HG03442 (cell line): ENCODE measurements around the gene KCNK5.

Source experiments
- ATAC-seq: cut with Tn5 transposase; IDR thresholded peaks from one replicate; pipeline ENCODE4 v1.9.1; 2021; ENCODE audit warnings: mild to moderate bottlenecking, moderate library complexity; ENCODE audit not compliant: unreplicated experiment

The KCNK5 gene

GRCh38 chr6:39217177-39217864 is 12.0 kb downstream of the KCNK5 start:
- ATAC-seq: no peak

DNA sequence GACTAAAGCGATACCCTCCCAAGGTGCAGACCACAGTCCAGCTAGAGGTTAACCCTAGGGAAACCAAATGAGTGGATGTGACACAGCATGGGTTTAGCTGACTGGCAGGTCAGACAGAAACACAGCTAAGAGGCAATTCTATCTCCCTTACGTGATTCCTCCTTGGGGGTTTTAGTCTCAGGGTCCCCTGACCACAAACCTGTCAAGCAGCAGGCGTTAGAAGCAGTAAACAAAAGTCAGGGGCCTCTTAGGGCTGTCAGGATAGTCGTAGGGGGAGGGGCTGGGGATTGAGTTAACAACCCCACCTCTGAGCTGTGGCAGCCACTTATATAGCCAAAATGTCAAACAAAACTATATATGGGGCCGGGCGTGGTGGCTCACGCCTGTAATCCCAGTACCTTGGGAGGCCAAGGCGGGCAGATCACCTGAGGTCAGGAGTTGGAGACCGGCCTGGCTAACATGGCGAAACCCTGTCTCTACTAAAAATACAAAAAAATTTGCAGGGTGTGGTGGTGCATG is 13.6 kb downstream of the KCNK5 start:
- ATAC-seq: no peak

- no peak for ATAC-seq
Measured at GRCh38 chr6:39214846-39215639, 14.2 kb downstream of the KCNK5 start.

GRCh38 chr6:39214120-39214813 is 15.0 kb downstream of the KCNK5 start:
- ATAC-seq: no peak

DNA sequence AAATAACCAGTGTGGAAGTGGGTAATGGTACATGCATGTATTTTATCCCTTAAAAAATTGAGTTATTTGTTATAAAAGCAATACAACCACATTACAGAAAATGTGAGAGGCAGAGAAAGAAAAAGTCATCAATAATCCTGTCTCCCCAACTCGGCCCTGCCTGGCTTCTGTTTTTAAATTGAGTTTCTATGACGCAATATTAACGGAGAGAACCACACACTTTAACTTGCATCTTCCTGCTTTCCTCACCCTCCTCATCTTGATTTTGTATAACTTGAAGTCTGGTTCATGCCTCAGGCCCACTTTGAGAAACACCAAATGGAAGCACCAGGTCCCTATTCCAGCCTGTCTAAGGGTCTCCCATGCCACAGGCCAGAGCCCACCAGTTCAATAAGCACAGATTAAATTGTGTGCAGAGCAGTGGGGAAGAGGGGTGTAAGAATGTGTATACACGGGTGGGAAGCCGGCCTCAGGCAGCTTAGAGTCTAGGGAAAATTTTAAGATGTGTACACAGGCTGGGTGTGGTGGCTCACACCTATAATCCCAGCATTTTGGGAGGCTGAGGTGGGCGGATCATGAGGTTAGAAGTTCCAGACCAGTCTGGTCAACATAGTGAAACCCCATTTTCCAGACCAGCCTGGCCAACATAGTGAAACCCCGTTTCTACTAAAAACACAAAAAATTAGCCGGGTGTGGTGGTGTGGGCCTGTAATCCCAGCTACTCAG is 15.9 kb downstream of the KCNK5 start:
- ATAC-seq: no peak

DNA sequence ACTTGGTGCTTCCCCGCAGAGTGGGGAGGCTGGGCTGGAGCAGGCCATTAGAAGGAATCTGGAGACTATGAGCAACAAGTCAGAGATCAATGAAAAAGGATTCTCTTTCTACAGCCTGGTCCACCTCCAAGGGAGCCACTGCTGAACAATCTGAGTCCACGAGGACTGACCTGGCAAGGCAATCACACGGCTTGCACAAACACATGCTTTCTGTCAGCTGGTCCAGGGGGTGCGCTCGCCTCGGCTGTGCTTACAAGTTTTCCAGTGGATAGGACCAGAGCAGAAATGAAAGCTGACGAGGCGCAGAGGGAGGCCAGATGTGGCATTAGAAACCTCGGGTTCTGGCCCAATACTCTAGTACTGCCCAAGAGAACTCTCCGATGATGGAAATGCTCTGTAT is 18.1 kb downstream of the KCNK5 start:
- ATAC-seq: no peak

DNA sequence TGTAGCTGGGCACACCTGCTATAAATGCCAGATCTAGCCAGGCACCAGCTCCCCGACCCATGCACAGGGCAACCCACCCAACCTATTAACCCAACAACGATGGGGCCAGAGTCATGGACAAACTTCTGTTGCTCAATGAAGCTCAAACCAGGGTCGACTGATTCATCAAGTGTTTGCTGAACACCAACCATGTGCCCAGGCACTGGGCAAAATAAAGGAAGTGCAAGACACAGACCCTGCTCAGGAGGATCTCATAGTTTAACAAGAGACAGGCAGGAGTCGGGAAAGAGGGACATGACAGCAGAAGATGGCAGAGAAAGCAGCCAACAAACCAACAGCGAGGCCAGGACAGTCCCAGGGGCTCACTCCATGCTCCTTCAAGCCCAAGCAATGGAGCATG is 18.8 kb downstream of the KCNK5 start:
- no peak for ATAC-seq

DNA sequence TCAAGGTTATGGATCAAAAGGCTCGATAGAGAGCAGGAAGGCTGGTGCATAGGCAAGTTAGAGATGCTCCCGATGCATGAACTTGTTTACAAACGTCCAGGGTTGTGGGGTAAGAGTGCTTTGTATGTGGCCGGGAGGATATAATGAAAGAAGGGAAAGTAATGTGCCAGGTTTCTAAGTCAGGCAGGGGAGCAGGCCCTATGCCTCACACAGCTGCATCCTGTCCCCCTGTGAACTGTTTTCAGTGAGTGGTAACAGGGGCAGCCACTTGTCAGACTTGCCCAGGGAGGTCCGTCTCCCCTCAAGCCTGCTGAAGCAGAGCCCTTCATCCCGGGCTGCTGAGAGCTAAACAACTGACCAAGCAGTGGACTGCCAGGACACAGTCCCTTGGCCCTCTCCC is 19.4 kb downstream of the KCNK5 start:
- no peak for ATAC-seq

- no peak for ATAC-seq
Measured at GRCh38 chr6:39209360-39209811, 19.9 kb downstream of the KCNK5 start.

GRCh38 chr6:39208223-39208739 is 21.0 kb downstream of the KCNK5 start:
- ATAC-seq: no peak

DNA sequence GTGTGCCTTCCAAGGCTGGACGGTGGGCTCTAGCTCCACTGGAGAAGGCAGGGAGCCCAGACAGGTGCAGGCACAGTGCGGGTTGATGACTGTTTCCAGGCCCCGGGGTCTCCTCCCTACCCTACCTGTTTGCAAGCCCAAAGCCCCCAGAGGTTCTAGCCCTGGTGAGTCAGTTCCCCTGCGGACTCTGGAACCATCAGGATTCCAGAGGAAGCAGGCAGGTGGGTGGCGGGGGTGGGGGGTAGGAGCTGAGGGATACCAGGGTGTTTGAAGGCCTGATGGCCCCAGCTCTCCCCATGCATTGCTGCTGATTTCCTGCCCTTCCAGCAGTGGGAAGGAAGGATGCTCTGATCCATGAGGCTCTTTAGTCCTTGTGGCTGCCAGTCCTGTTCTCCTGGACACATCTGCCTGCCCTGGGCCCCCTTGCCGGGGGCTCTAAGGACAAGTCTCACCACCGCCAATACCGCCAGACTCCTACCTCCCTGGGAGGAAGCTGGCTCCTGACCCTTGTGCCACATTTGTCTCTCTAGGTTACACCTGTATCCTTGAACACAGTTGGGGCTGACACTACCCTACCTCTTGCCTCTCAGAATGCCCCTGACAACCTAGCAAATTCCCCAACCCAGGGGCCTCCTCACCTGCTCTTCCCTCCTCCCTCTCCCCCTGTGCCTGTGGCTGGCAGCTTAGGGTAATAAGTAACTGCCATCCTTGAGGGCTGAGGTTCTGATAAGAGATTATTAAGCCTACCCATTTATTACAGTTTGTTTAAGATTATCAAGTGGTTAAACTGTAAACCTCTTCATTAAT is 21.7 kb downstream of the KCNK5 start:
- ATAC-seq: no peak

- ATAC-seq: no peak
Measured at GRCh38 chr6:39206250-39206721, 23.0 kb downstream of the KCNK5 start.

- no peak for ATAC-seq
Measured at GRCh38 chr6:39204646-39205244, 24.5 kb downstream of the KCNK5 start.

GRCh38 chr6:39204160-39204495 is 25.1 kb downstream of the KCNK5 start:
- no peak for ATAC-seq

GRCh38 chr6:39203436-39204159 is 25.7 kb downstream of the KCNK5 start:
- no peak for ATAC-seq

- no peak for ATAC-seq
Measured at GRCh38 chr6:39202166-39202565, 27.1 kb downstream of the KCNK5 start.

GRCh38 chr6:39200498-39201020 is 28.7 kb downstream of the KCNK5 start:
- ATAC-seq: no peak

DNA sequence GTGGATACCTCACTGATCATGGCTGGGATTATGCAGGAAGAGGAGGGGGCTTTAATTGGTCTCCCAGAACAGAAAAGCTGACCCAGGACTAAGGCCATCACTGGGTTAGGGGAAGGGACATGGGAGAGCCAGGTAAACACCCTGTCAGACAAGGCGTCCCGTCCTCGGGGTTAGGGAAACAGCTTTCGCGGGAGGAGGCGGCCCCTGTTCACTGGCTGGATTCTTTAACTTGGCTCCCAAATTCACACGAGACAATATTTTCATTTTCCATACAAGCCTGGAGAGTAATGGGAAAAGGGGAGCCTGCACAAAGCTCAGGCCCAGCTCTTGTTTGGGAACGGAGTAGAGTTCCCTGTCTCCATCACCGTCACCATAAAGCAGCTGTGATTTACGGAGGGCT is 29.3 kb downstream of the KCNK5 start:
- ATAC-seq: no peak
